Activated naive CD8-positive, alpha-beta T cell treated with anti-CD3 and anti-CD28 coated beads, Interleukin-2, amount 10 ng/mL, durations not matched to agents 7 days and 5 days (primary cell): ENCODE results near the gene RRP12. TPM values are rescaled to one million over a fixed set of nuclear protein-coding genes. Genes with fewer than 3 reads are reported as not detected.

Source experiments
- ATAC-seq: fragments of 150-1000 bp; cut with Tn5 transposase; one replicate; pipeline ENCODE4 v1.10.0; 2021; ENCODE audit warnings: low read depth, moderate library complexity
- POLR2A ChIA-PET: fragments of 350-600 bp; sonication (Branson Sonifier 250); formaldehyde crosslinking; loops from one replicate; lab custom pipeline; 2021; ENCODE audit warnings: antibody characterized with exemption; lab: Charles Lee
- DNase-seq: peaks from one replicate; pipeline ENCODE4 v3.0.0; 2021
- H3K27ac Mint-ChIP-seq: one replicate; pipeline ENCODE4 v1.8.0; 2022; ENCODE audit warnings: mild to moderate bottlenecking, mixed read lengths
- H3K27me3 Mint-ChIP-seq: one replicate; pipeline ENCODE4 v1.8.0; 2022; ENCODE audit warnings: mild to moderate bottlenecking, moderate library complexity, mixed read lengths
- H3K36me3 Mint-ChIP-seq: one replicate; pipeline ENCODE4 v1.8.0; 2021; ENCODE audit warnings: mild to moderate bottlenecking, mixed read lengths
- H3K4me1 Mint-ChIP-seq: one replicate; pipeline ENCODE4 v1.8.0; 2021; ENCODE audit warnings: mixed read lengths
- H3K4me3 Mint-ChIP-seq: one replicate; pipeline ENCODE4 v1.8.0; 2022; ENCODE audit warnings: mild to moderate bottlenecking, moderate library complexity, mixed read lengths
- H3K9me3 Mint-ChIP-seq: one replicate; pipeline ENCODE4 v1.8.0; 2021; ENCODE audit warnings: mixed read lengths
- total RNA-seq, 2 experiments: library from RNA; stranded (reverse); gene quantifications; one replicate each; pipeline ENCODE4 v1.2.3, GENCODE V29; 2021

The RRP12 gene
- total RNA-seq, 2 experiments from 2014 or later: 20.5 to 23.8 TPM

GRCh38 chr10:97378933-97379921 lies 21.9 kb downstream of the RRP12 start:
- ATAC-seq: no peak
- no peak for DNase-seq
- Mint-ChIP-seq H3K9me3 (no peaks in the 10 kb centered on the region), H3K4me1 (peaks cover 4% of the 10 kb centered on the region), H3K27ac (no peak overlapping the region), H3K27me3 (no peaks in the 10 kb centered on the region), H3K4me3 (no peak overlapping the region), H3K36me3 (peaks cover 4% of the 10 kb centered on the region)
- POLR2A ChIA-PET: interaction anchor here (0.6 kb wide), 1 partner anchor 35 kb away, joined by 5 read pairs; no protein-coding TSS in a partner anchor

GRCh38 chr10:97376413-97376812 lies 24.7 kb downstream of the RRP12 start:
- ATAC-seq: no peak
- Mint-ChIP-seq H3K4me3 (no peak overlapping the region), H3K27ac (peak overlapping the region; percentile 12), H3K9me3 (no peaks in the 10 kb centered on the region), H3K36me3 (peaks cover 8% of the 10 kb centered on the region), H3K4me1 (peaks cover 4% of the 10 kb centered on the region), H3K27me3 (no peaks in the 10 kb centered on the region)
- POLR2A ChIA-PET: no interaction called here
- DNase-seq: no peak

- no peak overlapping the region for H3K4me3 Mint-ChIP-seq
- peaks cover 4% of the 10 kb centered on the region for H3K4me1 Mint-ChIP-seq
- DNase-seq: no peak
- peaks cover 12% of the 10 kb centered on the region for H3K36me3 Mint-ChIP-seq
- no peak overlapping the region for H3K27ac Mint-ChIP-seq
- H3K27me3 Mint-ChIP-seq: no peaks in the 10 kb centered on the region
- ATAC-seq: no peak
- POLR2A ChIA-PET: no interaction called here
- no peaks in the 10 kb centered on the region for H3K9me3 Mint-ChIP-seq
Observed at GRCh38 chr10:97373456-97373855, 27.7 kb downstream of the RRP12 start.

DNA sequence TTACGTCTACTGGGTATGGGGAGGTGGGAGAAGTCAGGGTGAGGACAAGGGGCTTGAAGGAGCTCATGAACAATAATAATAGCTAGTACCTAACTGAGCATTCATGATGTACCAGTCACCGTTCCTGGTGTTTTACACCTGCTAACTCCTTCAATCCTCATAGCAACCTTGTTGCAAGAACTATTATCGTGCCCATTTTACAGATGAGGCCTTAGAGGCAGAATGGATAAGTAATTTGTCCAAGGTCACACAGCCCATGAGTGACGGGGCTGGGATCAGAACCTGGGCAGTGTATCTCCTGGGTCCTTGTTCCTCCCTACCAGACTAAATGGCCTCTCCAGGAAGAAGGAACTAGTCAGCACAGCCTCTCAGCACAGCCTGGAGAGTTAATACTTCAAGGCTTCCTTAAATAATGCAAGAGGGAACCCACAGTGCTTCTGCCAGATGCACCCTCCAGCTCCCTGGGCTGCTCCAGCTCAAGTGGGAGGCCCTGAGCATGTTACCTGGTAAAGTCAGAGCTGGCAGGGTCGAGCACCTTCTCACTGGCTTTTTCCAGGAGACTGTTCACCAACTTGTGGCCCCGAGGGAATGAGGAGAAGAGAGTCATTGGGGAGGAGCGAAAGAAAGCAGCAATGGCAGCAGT lies 28.8 kb downstream of the RRP12 start:
- Mint-ChIP-seq H3K9me3 (no peaks in the 10 kb centered on the region), H3K36me3 (peaks cover 12% of the 10 kb centered on the region), H3K4me1 (peaks cover 4% of the 10 kb centered on the region), H3K27me3 (no peaks in the 10 kb centered on the region), H3K4me3 (no peak overlapping the region), H3K27ac (no peak overlapping the region)
- POLR2A ChIA-PET: no interaction called here
- ATAC-seq (no peak), DNase-seq (no peak)

GRCh38 chr10:97371696-97372095 lies 29.4 kb downstream of the RRP12 start:
- peaks cover 12% of the 10 kb centered on the region for H3K36me3 Mint-ChIP-seq
- POLR2A ChIA-PET: no interaction called here
- no peak overlapping the region for H3K4me3 Mint-ChIP-seq
- DNase-seq: no peak
- H3K4me1 Mint-ChIP-seq: peaks cover 4% of the 10 kb centered on the region
- H3K9me3 Mint-ChIP-seq: no peaks in the 10 kb centered on the region
- no peak for ATAC-seq
- no peaks in the 10 kb centered on the region for H3K27me3 Mint-ChIP-seq
- no peak overlapping the region for H3K27ac Mint-ChIP-seq

- Mint-ChIP-seq H3K27me3 (no peaks in the 10 kb centered on the region), H3K9me3 (no peaks in the 10 kb centered on the region), H3K27ac (no peak overlapping the region), H3K36me3 (peaks cover 13% of the 10 kb centered on the region), H3K4me3 (no peak overlapping the region), H3K4me1 (no peaks in the 10 kb centered on the region)
- no peak for DNase-seq
- no peak for ATAC-seq
- POLR2A ChIA-PET: no interaction called here
Observed at GRCh38 chr10:97367126-97367649, 34.0 kb downstream of the RRP12 start.

- Mint-ChIP-seq H3K4me1 (no peaks in the 10 kb centered on the region), H3K36me3 (peaks cover 9% of the 10 kb centered on the region), H3K27ac (peak overlapping the region; percentile 16), H3K27me3 (no peaks in the 10 kb centered on the region), H3K9me3 (no peaks in the 10 kb centered on the region), H3K4me3 (no peak overlapping the region)
- DNase-seq (no peak), ATAC-seq (no peak)
- POLR2A ChIA-PET: no interaction called here
Observed at GRCh38 chr10:97366572-97366971, 34.6 kb downstream of the RRP12 start.

GRCh38 chr10:97365761-97366351 lies 35.3 kb downstream of the RRP12 start:
- ATAC-seq (no peak), DNase-seq (no peak)
- Mint-ChIP-seq H3K27me3 (no peaks in the 10 kb centered on the region), H3K4me1 (no peaks in the 10 kb centered on the region), H3K4me3 (no peak overlapping the region), H3K36me3 (peaks cover 6% of the 10 kb centered on the region), H3K27ac (no peak overlapping the region), H3K9me3 (no peaks in the 10 kb centered on the region)
- POLR2A ChIA-PET: no interaction called here

GRCh38 chr10:97363071-97363470 lies 38.1 kb downstream of the RRP12 start:
- Mint-ChIP-seq H3K4me3 (no peak overlapping the region), H3K36me3 (peaks cover 5% of the 10 kb centered on the region)

GRCh38 chr10:97362310-97363033 lies 38.7 kb downstream of the RRP12 start:
- Mint-ChIP-seq H3K4me3 (no peak overlapping the region), H3K27me3 (no peaks in the 10 kb centered on the region), H3K9me3 (no peaks in the 10 kb centered on the region), H3K27ac (peak overlapping the region; percentile 28), H3K36me3 (peaks cover 5% of the 10 kb centered on the region), H3K4me1 (no peaks in the 10 kb centered on the region)
- POLR2A ChIA-PET: no interaction called here
- no peak for DNase-seq
- no peak for ATAC-seq

More at GRCh38 chr10:97363071-97363470, 38.1 kb downstream of the RRP12 start:
- DNase-seq (no peak), ATAC-seq (no peak)
- H3K9me3 Mint-ChIP-seq: no peaks in the 10 kb centered on the region
- H3K4me1 Mint-ChIP-seq: no peaks in the 10 kb centered on the region
- H3K27ac Mint-ChIP-seq: no peak overlapping the region
- no peaks in the 10 kb centered on the region for H3K27me3 Mint-ChIP-seq
- POLR2A ChIA-PET: interaction anchor here (2.2 kb wide), 1 partner anchor 29 kb away, joined by 6 read pairs; the partner anchor contains the start of gene FRAT2

GRCh38 chr10:97361537-97361901 lies 39.6 kb downstream of the RRP12 start:
- Mint-ChIP-seq H3K27me3 (no peaks in the 10 kb centered on the region), H3K36me3 (peaks cover 5% of the 10 kb centered on the region), H3K4me1 (peaks cover under 1% of the 10 kb centered on the region), H3K27ac (no peak overlapping the region), H3K4me3 (no peak overlapping the region), H3K9me3 (no peaks in the 10 kb centered on the region)
- ATAC-seq (no peak), DNase-seq (no peak)
- POLR2A ChIA-PET: no interaction called here

DNA sequence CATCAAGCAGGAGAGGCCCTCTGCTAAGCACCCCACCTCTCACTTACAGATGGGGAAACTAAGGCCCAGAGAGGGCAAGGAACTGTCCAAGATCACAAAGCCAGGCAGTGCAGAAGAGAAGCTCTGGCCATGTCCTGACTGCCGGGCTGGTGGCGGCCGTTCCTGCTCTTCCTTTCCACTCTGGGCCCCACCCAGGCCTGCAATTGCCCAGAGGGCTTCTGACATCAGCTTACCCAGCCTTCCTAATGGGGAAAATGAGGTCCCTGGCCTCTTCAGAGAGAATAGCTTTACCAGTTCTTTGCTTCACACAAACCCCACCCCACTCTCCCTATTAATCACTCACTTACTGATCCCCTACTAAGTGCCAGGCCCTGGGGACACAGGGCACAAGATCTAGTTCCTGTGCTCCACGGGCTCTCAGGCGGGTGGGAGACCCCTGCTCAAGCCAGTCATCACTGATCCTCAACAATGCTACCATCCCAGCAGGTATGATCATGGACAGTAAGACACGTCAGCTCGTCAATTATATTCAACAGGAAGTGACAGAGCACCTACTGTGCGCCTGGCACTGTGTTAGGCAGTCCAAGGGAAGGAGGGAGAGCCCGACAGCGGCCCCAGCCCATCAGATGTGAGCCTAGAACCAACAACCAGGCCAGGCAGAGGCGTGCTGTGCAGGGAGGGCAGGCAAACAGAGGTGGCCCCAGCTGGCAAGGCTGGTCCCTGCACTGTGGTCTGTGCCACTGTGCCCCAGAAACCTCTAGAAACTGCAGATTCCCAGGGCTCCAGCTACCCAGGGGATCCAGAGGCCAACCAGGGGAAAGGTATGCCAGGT lies 40.2 kb downstream of the RRP12 start:
- no peak overlapping the region for H3K4me3 Mint-ChIP-seq
- peaks cover 5% of the 10 kb centered on the region for H3K36me3 Mint-ChIP-seq
- no peaks in the 10 kb centered on the region for H3K9me3 Mint-ChIP-seq
- peaks cover 5% of the 10 kb centered on the region for H3K4me1 Mint-ChIP-seq
- ATAC-seq: no peak
- H3K27me3 Mint-ChIP-seq: no peaks in the 10 kb centered on the region
- no peak for DNase-seq
- POLR2A ChIA-PET: no interaction called here
- H3K27ac Mint-ChIP-seq: peak overlapping the region; percentile 24
